GM13977 (cell line): ENCODE data around the gene NOSTRIN.
"Not testable (repeated sequence)": the region's sequence is repeated elsewhere in the genome, so short reads cannot be mapped to it uniquely, and the experiment has no call there.

Experiments
- DNase-seq: peaks from one replicate; pipeline ENCODE4 v3.0.0; 2012; ENCODE audit warnings: low spot score
- CTCF ChIP-seq: IDR thresholded peaks from 2 replicates; pipeline ENCODE4 v1.5.1; 2012; ENCODE audit warnings: mild to moderate bottlenecking, control low read depth; ENCODE audit not compliant: insufficient read depth; ENCODE audit errors: extremely low read depth, missing control alignments
- in situ Hi-C: fragments of 300-500 bp; cut with MboI; formaldehyde crosslinking; loops from one replicate; pipeline ENCODE4 v1.12.0; 2022; ENCODE audit warnings: low sequenced_read_pairs, low pct_unique_long_range_greater_than_20kb, mixed read lengths, inconsistent platforms; ENCODE audit not compliant: unreplicated experiment

NOSTRIN gene

GRCh38 chr2:168789776-168790175, 12.7 kb upstream of the NOSTRIN start:
- in situ Hi-C loops: no loop called here
- DNase-seq: no peak
- no peak for TF ChIP-seq CTCF

DNA sequence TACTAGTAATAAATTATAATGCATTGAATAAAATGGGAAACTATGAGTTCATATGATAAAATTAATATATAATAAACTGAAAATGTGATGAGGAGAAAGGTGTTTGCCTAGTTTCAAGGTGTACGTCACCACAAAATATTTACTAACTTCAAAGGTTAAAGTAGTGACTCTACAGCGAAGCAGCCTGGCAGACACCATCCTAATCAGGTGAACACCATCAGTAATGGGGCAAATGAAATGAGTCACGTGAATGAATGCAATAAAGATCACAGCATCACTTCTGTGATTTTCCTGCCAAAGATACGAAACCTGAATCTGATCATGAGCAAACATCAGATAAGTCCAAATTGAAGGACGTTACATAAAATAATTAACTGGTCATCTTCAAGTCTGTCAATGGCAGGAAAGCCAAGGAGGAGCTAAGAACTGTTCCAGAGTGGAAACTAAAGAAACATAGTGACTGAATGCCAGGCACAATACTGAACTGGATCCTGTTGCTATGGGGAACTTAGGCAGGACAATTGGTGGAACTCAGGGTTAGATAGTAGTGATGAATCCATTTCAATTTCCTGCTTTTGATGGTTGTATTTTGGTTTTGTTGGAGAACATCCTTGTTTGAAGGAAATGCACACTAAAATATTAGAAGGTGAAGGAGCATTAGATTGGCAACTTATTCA, 12.1 kb upstream of the NOSTRIN start:
- DNase-seq: no peak
- TF ChIP-seq CTCF: no peak
- in situ Hi-C loops: no loop called here

DNA sequence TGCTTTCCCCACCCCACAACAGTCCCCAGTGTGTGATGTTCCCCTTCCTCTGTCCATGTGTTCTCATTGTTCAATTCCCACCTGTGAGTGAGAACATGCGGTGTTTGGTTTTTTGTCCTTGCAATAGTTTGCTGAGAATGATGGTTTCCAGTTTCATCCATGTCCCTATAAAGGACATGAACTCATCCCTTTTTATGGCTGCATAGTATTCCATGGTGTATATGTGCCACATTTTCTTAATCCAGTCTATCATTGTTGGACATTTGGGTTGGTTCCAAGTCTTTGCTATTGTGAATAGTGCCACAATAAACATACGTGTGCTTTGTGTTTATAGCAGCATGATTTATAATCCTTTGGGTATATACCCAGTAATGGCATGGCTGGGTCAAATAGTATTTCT, 11.3 kb upstream of the NOSTRIN start:
- DNase-seq, in situ Hi-C loops: not testable (repeated sequence)

GRCh38 chr2:168793596-168793995, 8.8 kb upstream of the NOSTRIN start:
- in situ Hi-C loops: no loop called here
- DNase-seq: no peak
- TF ChIP-seq CTCF: no peak

- in situ Hi-C loops: no loop called here
- TF ChIP-seq CTCF: no peak
- no peak for DNase-seq
Measured at GRCh38 chr2:168794968-168795367, 7.5 kb upstream of the NOSTRIN start.

DNA sequence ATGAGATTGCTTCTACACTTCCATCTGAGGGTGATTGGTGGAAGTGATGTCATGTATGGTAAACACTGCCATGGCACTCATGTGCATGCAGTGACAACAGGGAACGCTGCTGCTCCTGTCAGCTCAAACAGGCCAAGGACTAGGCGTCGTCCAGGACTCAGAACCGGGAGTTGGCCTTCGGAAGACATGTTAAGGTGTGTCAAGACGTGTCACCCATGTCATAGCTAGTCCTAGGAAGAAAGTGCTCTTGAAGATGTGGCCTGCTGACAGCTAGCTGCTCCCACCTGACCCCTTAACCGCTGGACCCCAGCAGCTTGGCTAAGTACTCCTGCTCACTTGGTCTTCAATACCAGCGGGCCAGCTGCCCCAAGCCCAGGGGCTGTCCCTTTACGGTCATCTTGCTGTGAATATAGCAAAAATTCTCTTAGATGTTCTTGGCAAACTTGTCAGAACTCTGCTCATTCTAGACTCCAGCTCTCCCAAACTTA, 6.3 kb upstream of the NOSTRIN start:
- DNase-seq: no peak
- TF ChIP-seq CTCF: no peak
- in situ Hi-C loops: no loop called here

DNA sequence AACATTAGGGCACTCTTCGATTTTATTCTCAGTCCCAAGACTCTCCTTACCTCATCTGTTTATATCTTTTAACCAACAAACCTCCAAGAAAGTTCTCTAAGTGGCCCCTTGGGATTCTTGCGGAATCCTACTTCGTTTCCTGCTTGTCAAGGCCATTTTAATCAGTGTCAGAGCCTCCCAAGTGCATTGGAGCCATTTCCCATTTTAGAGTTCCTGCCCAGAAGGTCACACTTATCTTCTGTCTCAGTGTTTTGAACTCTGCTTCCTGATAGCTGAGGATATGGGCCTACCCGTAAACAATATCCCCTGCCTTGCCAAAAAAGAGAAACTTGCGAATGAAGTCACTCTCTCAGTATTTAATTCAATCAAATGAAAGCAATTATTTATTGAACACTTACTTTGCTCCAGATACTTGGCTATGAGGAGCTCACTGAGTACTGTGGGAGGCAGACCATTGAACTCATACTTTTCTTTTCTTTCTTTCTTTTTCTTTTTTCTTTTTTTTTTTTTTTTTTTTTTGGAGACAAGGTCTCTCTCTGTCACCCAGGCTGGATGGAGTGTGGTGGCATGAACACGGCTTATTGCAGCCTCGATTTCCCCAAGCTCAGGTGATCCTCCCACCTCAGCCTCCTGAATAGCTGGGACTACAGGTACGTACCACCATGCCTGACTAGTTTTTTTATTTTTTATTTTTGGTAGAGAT, 5.7 kb upstream of the NOSTRIN start:
- TF ChIP-seq CTCF: no peak
- in situ Hi-C loops: no loop called here
- DNase-seq: no peak
